ENCODE measurements around the gene SLC1A3.

SLC1A3 gene

DNA sequence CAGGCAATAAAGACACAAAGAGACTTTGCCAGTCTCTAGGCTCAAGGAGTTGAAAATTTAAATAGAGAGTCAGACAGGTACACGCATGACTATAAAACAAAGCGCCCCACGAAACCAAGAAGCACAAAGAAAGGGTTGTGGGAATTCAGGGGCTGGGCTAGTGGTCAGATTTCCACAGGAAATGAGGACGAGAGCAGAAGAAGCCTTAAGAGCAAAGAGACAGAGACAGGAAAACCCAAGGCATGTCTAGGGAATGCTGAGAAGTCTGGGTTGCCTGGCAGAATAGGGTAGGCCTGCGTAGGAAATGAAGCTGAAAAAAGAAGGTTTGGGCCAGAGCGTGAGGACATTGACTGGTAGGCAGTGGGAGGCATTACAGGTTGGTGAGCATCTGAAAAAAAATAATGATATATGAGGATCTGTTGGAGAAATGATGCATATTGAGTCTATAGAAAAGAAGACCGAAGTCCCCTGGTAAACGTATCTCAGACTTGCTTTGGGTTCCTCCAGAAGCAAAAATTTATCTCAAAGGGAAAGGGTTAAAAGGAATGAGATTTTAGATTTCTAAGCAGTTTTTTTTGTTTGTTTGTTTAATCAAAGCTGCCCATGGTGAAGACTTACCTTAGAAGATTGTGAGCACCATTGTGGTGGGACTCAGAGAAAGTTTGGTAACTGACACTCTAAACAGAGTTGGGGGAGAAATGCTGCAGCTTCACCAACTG is 51.8 kb downstream of the SLC1A3 start:
- no peak for DNase-seq

DNA sequence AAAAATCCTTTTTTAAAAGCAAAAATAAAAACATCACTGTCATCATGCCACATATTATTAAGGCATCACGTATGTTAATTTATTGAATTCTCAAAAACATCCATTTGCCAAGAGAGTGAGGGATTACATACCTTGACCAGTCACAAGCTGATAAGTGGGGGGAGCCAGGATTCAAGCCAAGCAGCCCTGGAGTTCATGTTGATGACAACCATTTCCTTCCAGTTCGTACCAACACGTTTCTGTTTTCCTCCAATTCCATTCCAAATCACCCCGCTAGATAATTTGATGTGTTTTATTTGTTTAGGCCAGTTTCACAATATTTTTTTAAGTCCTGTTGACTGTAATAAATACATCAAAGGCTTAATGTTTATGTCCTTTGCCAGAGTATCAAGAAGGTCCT is 53.0 kb downstream of the SLC1A3 start:
- no peak for DNase-seq

DNA sequence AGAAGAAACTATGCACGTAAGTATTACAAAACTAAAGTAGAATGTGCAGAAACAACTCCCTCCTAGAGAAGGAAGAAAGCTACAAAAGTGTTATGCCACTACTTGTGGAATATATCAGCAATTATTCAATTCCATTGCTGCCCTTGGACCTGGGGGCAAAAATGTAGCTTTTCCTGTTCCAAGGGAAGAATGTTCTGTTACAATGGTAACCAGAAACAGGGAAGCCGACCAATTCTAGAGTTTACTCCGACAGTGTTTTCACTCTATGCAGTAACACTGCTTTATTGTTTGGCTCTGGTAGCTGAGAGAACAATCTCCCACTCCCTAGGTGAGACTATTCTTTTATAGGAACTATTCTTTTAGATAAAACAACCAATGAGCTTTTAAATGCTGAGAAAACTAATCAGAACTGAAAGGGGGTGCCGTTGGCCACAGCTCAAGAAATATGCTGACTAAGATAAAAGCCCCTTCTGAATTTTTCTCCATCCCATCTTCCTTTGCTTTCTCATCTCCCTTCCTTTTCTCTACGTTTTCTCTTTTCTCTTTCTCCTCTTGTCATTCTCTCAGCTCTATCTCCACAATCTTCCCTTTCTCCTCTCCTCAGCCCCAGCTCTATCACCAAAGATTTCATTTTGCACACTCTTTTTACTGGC is 54.1 kb downstream of the SLC1A3 start:
- DNase-seq = no peak

DNA sequence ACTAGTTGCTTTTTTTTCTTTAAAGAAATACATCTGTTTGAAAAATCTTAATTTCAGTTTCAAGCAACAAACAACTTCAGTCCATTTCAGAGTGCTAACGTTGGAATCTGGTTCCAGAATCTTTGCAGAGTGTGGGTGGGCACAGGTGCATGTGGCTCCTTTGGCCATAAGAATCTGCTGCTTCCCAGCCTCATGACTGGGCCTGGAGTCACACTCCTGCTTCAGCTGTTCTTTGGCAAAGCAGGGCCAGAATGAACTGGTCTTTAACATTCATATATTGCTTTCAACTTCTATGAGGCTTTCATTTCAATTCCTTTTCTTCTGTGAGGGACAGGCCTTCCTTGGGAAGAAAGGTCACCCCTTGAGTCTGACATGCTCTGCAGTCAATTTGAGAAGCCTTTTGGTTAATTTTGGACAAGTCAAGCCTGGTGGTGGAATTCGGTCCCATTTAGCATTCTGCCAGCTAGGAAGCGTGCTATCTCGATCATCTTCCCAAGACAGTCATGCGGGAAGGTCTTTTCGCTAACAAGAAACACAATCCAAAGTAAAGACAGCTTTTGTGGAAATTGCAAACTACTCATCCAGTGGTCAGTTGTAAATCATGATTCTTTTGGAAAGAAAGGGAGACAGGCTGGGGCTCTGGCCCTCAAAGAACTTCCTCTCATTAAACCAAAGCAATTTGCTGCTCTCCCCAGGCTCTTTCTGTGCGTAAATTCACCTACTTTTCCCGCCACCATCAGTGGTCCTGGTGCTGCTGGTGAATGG is 55.2 kb downstream of the SLC1A3 start:
- no peak for DNase-seq

DNA sequence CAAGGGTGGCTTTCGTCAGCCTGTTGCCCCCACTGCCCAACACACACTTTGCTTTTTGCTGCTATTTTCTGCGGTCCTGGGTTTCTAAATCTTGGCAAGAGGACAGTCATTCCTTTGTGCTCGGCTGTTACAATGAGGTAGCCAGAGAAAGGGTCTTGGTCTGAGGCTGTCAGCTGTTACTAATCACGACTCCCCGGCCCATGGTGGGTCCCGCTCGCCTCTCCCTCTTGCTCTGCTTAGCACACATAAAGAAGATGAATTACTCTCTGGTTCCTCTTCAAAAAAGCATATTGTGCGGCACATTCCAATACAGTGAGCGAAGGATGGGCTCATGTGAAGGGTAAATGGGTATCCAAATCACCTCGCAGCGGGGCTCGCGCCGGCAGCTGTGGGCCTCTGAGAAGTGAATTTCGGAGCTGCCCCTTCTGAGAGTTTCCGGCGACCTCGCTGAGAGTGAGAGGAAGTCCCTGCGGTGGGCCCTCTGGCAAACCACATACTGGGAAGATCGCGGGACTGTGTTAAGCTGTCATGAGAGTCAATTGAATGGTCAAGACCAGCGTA is 56.0 kb downstream of the SLC1A3 start:
- DNase-seq = no peak

DNA sequence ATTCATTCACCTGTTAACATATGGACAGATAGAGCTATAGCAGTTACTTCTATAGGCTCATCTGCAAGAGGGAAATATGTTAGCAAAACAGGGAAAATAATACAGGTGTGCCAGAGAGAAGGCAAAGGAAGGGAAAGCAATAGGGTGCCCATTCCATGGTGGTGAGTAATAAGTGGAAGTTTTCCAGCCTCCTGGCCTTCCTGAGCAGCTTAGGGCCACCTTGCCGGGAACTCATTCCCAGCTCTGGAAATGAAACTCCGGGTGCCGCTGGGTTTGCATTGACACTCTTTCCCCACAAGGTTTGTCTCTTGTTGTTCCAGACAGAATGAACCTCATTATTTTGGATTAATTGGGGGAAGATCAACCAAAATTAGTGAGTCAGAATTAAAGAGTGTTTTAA is 58.4 kb downstream of the SLC1A3 start:
- DNase-seq = no peak

DNA sequence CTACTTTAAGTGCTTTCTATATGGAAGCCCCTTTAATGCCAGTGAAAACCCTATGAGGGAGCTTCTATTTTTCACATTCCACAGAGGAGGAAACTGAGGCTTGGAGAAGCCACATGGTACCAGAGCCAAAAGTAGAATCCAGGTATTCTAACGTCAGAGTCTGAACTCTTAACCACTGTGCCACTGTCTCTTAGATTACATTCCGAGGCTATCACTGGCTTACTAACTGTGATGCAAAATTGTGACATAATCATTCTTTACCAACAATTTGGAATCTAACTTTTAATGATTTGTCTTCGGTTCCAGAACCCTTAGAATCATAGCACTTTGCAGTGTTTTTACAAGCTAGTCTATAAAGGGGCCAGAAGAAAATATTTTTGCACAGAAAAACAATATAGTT is 59.2 kb downstream of the SLC1A3 start:
- no peak for DNase-seq

DNA sequence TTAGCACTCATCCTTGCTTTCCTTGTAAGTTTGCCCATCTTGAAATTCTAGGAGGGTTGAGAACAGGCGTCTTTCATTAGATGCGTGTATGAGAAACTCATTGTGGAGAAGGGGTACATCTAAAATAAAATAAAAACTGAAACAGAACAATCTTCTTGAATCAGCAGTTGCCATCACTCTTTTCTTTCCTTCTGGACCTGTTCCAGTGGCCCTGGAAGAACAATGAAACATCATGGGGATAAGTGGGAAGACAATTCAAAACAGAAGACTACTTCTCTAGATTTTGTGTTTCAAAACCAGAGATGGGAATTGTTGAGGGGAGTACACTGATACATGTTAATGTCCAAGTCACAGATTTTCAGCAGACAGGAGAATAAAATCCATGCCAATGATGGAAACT is 59.9 kb downstream of the SLC1A3 start:
- DNase-seq = no peak

DNA sequence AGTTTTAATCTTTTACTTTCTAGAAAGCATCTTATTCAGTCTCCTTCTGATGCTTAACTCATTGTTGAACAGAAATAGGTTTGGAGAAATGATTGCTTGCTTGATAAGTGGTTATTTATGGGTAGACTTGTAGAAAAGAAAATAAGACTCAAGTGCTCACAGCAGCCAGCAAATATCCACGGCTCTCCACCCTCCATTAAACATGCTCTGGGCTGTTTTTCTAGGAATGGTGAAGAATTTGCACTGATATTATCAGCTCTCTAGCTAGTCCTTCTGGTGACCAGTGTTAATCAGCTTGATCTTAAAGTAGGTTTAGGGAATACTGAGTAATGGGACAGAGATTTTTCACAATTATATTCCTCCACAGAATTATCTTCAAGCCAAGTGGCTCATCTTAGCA is 60.6 kb downstream of the SLC1A3 start:
- no peak for DNase-seq

DNA sequence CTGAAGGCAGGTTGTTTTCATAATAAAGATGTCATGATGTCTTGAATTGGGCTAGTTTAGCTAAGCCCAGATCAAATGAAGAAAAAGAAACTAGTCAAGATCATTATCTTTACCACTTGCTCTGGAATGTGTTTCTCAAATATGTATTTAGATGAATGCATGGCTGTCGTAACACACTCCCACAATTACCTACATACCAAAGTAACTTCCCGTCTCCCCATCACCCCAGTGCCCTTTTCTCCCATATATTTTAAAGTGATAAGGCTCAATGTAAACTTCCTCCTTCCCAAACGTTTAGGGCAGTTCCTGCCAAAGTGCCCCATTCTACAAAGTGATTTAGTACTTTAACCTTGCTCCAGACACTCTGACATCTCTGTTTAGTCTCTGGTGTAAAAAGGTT is 61.4 kb downstream of the SLC1A3 start:
- DNase-seq = no peak

DNA sequence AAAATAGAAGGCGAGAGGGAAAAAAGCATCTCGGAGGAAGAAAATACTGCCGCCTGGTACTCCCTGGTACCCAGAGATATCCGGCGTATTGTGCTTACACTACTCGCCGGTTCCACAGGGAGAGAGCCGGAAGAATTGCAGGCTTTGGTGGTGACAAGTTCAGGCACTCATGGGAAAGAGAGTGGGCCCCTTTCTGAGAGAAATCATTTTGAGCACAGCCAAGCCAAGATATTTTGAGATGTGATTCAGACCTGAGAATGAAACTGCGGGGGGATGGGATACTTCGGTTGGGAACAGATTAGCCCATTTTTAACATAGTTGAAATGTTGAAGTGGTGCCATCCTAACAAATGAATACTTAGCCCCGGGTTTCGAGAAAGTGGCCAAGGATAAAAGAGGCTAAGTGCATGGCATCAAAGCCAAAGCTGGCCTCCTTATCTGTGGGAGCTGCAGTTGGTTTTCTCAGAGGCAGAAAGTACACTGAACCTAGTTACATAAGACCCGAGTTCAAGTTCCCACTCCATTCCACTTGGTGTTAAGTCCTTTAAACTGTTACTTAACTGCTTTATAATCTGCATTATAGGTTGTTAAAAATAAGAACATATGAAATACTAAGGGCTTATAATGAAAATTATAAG is 62.7 kb downstream of the SLC1A3 start:
- DNase-seq = no peak

DNA sequence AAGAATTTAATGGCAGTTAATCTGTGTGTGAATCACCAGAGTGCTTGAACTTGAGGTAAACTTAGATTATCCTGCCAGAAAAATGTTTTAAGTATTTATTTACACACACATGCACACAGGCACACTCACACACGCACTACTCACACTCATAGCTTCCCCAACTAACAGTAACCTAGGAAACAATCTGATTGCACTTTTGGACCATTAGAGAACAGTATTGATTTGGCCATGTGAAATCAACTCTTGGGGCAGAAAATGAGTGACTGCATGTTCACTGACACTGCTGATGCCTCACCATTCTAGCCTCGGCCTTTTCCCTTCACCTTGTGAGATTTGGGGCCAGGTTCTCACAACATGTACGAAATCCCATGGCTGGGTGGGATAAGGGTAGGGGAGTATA is 64.1 kb downstream of the SLC1A3 start:
- DNase-seq = no peak

DNA sequence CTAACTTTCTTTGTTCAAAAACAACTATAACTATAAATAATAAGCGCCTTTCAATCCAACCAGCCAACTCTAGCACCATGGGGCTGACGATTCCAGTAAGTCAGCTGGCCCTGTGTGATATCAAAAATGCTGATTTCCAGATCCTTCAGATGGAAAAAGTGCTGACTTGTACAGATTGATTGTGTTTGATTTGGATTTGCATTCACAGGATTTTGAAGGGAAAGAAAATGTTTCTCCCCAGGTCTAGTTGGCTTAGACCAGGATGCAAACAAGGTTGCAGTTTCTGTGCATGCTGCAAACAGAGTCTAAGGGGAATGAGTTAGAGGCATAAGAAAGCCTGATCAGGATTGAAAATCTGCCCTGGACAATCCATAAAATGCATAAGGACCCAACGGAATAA is 68.9 kb downstream of the SLC1A3 start:
- DNase-seq = no peak

DNA sequence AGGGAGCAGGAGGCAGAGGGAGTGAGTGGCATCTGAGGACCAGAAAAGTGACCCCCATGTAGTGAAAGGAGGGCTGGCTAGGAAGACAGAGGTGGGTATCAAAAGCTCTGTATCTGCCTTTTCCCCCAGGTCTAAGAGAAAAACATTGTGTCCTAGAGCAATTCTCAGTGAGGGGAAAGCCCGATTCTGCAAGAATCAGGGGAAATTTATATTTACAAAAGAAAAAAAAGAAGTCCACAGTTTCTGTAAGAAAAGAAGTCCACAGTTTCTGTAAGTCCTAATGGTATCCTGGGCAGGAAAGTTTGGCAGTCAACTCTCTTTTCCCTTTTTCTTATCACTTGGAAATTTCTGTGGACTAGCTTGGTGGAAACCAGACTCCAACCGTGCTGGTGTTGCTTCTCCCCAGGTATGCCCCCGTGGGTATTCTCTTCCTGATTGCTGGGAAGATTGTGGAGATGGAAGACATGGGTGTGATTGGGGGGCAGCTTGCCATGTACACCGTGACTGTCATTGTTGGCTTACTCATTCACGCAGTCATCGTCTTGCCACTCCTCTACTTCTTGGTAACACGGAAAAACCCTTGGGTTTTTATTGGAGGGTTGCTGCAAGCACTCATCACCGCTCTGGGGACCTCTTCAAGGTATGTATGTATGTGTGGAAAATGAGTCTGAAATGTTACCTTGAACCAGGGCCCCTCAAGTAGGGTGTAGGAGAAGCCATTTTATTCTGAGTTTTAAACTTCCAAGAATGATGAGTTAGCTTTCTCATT is 73.0 kb downstream of the SLC1A3 start:
- no peak for DNase-seq

DNA sequence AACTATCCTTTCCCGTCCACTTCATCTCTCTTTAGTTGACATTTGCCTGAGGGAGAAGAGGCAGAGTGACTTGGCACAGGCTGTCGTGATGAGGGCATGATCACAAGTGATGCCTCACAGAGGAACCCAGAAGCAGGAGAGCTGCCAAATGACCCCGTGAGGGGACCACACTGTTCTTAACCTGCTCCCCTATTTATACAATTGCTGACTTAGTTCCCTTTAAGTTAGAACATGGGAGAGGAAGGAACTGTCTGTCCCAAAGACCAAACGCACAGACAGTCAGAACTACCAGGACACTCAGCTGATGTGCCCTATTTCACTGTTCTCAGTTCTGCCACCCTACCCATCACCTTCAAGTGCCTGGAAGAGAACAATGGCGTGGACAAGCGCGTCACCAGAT is 73.7 kb downstream of the SLC1A3 start:
- DNase-seq = no peak

DNA sequence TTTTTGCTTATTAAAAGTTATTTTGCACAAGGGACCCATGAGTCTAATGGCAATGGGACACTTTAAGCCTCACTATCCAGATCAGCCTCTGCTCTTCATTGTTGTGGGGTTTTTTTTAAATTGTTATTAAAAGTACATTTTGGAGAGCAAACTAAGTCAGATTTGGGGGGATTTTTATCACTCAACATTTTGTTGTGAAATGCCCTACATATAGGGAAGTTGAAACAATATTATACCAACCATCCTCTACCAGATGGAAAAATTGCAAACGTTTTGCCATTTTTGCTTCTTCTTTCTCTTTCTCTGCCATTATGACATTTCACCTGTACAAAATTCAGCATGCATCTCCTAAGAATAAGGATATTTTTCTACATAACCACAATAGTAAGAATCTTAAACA is 75.3 kb downstream of the SLC1A3 start:
- no peak for DNase-seq

DNA sequence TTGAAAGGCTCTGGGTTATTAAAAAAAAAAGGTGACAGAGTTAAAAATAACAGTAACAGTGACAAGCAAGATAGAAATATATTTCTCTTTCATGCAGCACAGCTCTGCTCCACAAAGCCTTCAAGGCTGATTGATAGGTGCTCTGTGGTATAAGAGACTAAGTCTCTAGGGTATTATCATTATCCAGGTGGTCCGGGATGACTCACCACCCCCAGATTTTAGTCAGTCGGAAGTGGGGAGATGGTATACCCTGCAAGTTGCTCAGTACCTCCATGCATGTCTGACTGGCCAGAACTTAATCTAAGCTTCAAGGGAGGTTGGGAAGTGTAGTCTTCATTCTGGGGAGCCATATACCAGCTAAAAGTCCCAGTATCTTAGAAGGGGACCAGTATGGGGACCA is 76.1 kb downstream of the SLC1A3 start:
- no peak for DNase-seq

DNA sequence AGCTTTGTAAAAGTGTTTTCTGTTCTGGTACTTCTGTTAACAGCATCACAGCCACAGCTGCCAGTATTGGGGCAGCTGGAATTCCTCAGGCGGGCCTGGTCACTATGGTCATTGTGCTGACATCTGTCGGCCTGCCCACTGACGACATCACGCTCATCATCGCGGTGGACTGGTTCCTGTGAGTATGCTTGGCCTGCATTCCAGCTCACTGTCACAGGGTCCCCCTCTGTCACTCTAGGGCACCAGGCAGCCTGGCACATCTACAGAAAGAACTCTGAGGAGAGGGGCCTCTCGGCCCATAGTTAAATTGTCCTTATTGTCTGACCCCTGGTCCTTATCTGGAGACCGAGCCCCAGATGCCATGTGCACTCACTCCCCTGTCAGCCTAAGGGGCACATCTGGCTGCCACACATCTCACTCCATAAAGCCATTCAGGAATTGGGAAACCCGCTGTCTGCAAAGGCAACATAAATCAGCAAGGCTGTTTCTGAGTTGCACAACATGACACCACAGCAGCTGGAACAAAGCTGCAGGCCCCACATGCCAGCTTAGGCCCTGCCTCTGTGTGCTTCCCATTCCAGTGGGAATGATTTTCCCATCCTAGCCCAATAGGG is 77.5 kb downstream of the SLC1A3 start:
- DNase-seq = no peak

DNA sequence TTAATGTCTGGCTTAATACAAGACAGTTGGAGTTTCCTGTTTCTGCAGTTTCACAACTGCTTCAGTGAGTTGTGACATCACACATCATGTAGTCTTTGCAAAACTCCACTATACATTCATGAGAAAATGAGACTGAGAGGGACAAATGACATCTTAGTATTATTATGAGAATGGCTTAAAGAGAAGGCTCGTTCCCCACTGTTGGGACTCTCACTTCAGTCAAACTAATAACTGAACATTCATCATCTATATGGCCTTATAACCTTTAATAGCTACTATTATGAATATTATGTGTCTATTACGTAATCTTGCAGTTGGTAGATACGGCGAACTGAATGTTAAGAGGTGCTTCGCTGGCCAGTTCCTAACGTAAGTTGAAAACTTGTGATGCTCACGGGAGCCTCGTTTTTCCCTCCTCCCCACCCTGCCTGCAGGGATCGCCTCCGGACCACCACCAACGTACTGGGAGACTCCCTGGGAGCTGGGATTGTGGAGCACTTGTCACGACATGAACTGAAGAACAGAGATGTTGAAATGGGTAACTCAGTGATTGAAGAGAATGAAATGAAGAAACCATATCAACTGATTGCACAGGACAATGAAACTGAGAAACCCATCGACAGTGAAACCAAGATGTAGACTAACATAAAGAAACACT is 79.4 kb downstream of the SLC1A3 start:
- DNase-seq = no peak

DNA sequence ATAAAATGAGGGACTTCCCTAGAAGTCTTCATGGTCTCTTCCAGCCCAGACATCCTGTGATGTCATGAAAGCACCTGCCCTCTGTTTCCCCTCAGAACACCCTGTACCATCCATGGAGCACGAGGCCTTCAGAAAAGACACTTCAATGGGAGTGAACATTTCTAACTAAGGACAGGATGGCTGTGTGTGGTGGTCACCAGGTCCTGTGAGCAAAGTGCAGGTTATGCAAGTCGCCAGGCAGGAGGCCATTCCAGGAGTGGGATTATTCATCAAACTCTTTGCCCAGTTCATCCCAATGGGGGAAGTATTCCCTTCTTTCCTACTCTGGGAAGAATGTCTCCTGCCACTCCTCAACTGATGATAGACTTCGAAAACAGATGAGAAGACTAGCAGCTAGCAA is 80.5 kb downstream of the SLC1A3 start:
- DNase-seq = no peak

DNA sequence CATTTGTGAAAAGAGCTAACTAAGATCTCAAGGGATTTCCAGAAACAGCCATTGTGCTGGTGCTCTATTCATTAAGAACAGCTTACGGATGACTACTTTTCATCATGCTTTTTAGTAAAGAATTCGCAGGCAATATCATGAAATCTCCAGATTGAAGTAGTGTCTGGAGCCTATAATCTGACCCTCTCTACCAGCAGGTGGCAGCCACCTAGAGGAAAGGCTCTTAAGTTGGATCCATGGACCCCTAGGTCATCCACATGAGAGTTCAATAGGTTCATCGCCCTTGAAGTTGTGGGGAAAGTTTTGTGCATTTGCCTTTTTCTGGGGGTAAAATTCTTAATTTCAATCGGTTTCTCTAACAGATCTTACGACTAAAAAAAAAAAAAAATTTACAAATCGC is 82.3 kb downstream of the SLC1A3 start:
- no peak for DNase-seq

DNA sequence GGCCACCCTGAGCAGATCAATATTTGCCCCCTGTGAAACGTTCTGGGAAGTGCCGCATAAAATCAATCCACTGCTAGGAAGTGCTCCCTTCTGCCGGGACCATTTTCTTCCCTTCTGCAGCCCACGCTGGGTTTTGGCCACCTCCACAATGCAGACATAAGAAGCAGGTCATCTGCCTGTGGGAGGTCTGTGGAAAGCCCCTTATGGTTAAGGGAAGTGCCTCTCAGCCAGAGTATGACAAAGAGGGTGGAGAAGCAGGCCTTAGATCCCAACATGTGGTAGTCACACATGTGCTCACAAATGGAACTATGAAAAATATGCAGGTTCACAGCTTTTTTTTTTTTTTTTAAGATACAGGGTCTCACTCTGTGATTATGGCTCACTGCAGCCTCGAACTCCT is 82.8 kb downstream of the SLC1A3 start:
- no peak for DNase-seq

Data from activated naive CD4-positive, alpha-beta T cell treated with anti-CD3 and anti-CD28 coated beads, Interleukin-2, amount 50 U/mL, for 16 hours (primary cell).